Adrenal gland (tissue), 5 donors: ENCODE measurements around the gene NUPR1.

ENCODE experiments used
- CTCF ChIP-seq, 6 experiments: fragments of 450-650 bp in 4 of 6; fragments of 200-600 bp in 2 of 6; sonication (generic) in 1 of 6; IDR thresholded peaks; 1 replicate in 5 of 6; 2 replicates in 1 of 6; pipeline versions ENCODE4 v1.5.1 to v1.8.0; 2016 to 2021; ENCODE audit warnings: antibody characterized with exemption in 6 of 6, mild to moderate bottlenecking in 2 of 6, moderate library complexity in 1 of 6
- POLR2A ChIP-seq, 2 donors: fragments of 450-650 bp; IDR thresholded peaks; one replicate each; pipeline ENCODE4 v1.6.1; 2017; ENCODE audit warnings: antibody characterized with exemption in 2 of 2, mild to moderate bottlenecking in 2 of 2, moderate library complexity in 1 of 2
- donor health status: DM: no; HTN: no; CAD: no.

- TF ChIP-seq POLR2A (IDR thresholded peaks at IDR 0.05) = no peak
- no peak for TF ChIP-seq CTCF (IDR thresholded peaks at IDR 0.05)
Observed at GRCh38 chr16:28511801-28512789, 26.7 kb downstream of the NUPR1 start.
